ENCODE measurements around the gene RECQL5.

RECQL5 gene

GRCh38 chr17:75624714-75625345 lies 42.1 kb downstream of the RECQL5 start:
- Mint-ChIP-seq H3K9me3 (no peaks in the 10 kb centered on the region), H3K36me3 (peaks cover 9% of the 10 kb centered on the region), H3K4me3 (no peak overlapping the region), H3K27ac (no peak overlapping the region), H3K4me1 (no peaks in the 10 kb centered on the region)
- DNase-seq (ENCODE audit: low spot score in 2 of 2) (no peak), ATAC-seq (no peak)

DNA sequence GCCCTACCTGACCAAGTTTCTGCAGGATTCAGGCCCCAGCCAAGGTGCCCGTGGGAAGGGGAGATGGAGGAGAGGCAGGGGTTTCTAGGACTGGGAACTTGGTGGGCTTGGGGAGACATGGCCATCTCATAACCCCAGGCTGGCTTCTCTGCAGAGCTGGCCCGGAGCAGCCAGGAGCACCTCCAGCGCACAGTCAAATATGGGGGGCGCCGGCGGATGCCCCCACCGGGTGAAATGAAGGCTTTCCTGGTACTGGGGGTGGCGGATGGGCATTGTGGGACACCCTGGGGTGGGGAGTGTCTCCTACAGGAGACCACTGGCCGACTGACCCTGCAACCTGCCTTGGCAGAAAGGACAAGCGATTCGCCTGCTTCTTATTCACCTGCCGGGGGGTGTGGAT lies 42.9 kb downstream of the RECQL5 start:
- no peak overlapping the region for H3K27ac Mint-ChIP-seq
- peaks cover 9% of the 10 kb centered on the region for H3K36me3 Mint-ChIP-seq
- ATAC-seq (no peak), DNase-seq (ENCODE audit: low spot score in 2 of 2) (no peak)
- no peaks in the 10 kb centered on the region for H3K9me3 Mint-ChIP-seq
- H3K4me1 Mint-ChIP-seq = no peaks in the 10 kb centered on the region
- H3K4me3 Mint-ChIP-seq = no peak overlapping the region

GRCh38 chr17:75623386-75623785 lies 43.6 kb downstream of the RECQL5 start:
- no peak for ATAC-seq
- DNase-seq (ENCODE audit: low spot score in 2 of 2) = no peak
- no peak overlapping the region for H3K27ac Mint-ChIP-seq

DNA sequence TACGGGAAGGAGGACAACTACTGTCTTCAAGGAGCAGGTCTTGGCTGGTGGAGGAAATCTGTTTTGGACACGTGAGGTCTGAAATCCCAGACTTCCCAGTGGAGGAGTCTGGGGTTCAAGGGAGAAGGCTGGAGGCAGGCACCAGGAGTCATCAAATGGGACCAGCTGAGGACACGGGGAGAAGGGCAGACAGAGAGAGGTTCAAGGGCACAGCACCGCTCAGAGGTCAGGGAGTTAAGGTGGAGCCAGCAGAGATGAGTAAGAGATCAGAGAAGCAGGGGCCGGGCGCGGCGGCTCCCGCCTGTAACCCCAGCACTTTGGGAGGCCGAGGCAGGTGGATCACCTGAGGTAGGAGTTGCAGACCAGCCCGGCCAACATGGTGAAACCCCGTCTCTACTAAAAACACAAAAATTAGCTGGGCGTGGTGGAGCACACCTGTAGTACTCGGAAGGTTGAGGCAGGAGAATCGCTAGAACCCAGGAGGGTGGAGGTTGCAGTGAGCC lies 44.1 kb downstream of the RECQL5 start:
- Mint-ChIP-seq H3K4me3 (no peak overlapping the region), H3K9me3 (no peaks in the 10 kb centered on the region), H3K27ac (peak overlapping the region; percentile 11), H3K36me3 (peaks cover 8% of the 10 kb centered on the region), H3K4me1 (no peaks in the 10 kb centered on the region)
- no peak for ATAC-seq
- no peak for DNase-seq (ENCODE audit: low spot score in 2 of 2)

More at GRCh38 chr17:75623386-75623785, 43.6 kb downstream of the RECQL5 start:
- Mint-ChIP-seq H3K4me1 (no peaks in the 10 kb centered on the region), H3K36me3 (peaks cover 9% of the 10 kb centered on the region), H3K4me3 (no peak overlapping the region), H3K9me3 (no peaks in the 10 kb centered on the region)

DNA sequence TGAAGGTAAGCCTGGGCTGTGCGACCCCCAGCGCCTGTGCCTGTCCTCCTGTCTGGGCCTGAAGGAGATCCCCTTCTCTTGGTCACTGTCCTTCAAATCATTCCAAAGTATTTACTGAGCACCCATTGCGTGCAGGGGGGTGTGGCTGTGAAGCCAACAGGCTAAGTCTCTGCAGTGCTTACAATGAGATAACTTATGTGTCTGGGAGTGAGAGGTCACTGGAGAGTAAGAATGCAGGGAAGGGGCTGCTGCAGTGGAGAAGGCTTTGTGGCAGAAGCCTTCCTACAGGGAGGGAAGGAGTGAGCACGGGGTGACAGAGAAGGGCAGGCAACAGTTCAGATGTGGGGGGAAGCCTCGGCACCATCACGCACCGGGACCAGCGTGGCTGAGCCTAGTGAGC lies 44.9 kb downstream of the RECQL5 start:
- peak overlapping the region; percentile 1 for H3K27ac Mint-ChIP-seq
- DNase-seq (ENCODE audit: low spot score in 2 of 2) = no peak
- peaks cover under 1% of the 10 kb centered on the region for H3K36me3 Mint-ChIP-seq
- ATAC-seq = no peak
- H3K4me1 Mint-ChIP-seq = no peaks in the 10 kb centered on the region
- H3K9me3 Mint-ChIP-seq = no peaks in the 10 kb centered on the region
- no peak overlapping the region for H3K4me3 Mint-ChIP-seq

- no peak overlapping the region for H3K27ac Mint-ChIP-seq
- no peak for DNase-seq (ENCODE audit: low spot score in 2 of 2)
- no peaks in the 10 kb centered on the region for H3K4me1 Mint-ChIP-seq
- no peaks in the 10 kb centered on the region for H3K36me3 Mint-ChIP-seq
- H3K9me3 Mint-ChIP-seq = no peaks in the 10 kb centered on the region
- ATAC-seq = no peak
- no peak overlapping the region for H3K4me3 Mint-ChIP-seq
Measured at GRCh38 chr17:75621489-75621888, 45.5 kb downstream of the RECQL5 start.

GRCh38 chr17:75619506-75620431 lies 47.2 kb downstream of the RECQL5 start:
- Mint-ChIP-seq H3K4me3 (no peak overlapping the region), H3K9me3 (no peaks in the 10 kb centered on the region), H3K27ac (no peak overlapping the region), H3K4me1 (no peaks in the 10 kb centered on the region), H3K36me3 (no peaks in the 10 kb centered on the region)
- DNase-seq (ENCODE audit: low spot score in 2 of 2) = no peak
- ATAC-seq = no peak

- Mint-ChIP-seq H3K9me3 (no peaks in the 10 kb centered on the region), H3K4me3 (no peak overlapping the region), H3K27ac (no peak overlapping the region), H3K36me3 (no peaks in the 10 kb centered on the region), H3K4me1 (no peaks in the 10 kb centered on the region)
- ATAC-seq (no peak), DNase-seq (ENCODE audit: low spot score in 2 of 2) (no peak)
Measured at GRCh38 chr17:75617675-75618074, 49.3 kb downstream of the RECQL5 start.

- no peak for DNase-seq (ENCODE audit: low spot score in 2 of 2)
- H3K4me3 Mint-ChIP-seq = no peak overlapping the region
- ATAC-seq = no peak
- H3K27ac Mint-ChIP-seq = no peak overlapping the region
- H3K36me3 Mint-ChIP-seq = no peaks in the 10 kb centered on the region
- no peaks in the 10 kb centered on the region for H3K4me1 Mint-ChIP-seq
- H3K9me3 Mint-ChIP-seq = no peaks in the 10 kb centered on the region
Measured at GRCh38 chr17:75617218-75617617, 49.7 kb downstream of the RECQL5 start.

DNA sequence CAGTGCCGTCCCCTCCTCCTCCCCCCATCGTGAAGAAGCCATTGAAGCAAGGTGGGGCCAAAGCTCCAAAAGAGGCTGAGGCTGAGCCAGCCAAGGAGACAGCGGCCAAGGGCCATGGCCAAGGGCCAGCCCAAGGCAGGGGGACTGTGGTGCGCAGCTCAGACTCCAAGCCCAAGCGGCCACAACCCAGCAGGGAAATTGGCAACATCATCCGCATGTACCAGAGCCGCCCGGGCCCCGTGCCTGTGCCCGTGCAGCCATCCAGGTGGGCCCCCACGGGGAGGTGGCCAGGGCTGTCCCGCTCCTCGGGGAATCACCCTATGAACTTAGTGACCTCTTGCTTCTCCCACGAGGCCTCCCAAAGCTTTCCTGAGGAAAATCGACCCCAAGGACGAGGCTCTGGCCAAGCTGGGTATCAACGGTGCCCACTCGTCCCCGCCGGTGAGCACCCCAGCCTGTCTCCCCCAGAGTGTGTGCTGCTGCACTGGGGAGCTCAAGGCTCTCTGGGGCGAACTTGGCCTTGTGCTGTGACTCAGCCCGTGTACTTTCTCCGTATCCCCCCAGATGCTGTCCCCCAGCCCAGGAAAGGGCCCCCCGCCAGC lies 50.3 kb downstream of the RECQL5 start:
- Mint-ChIP-seq H3K4me1 (no peaks in the 10 kb centered on the region), H3K4me3 (no peak overlapping the region), H3K36me3 (no peaks in the 10 kb centered on the region), H3K9me3 (no peaks in the 10 kb centered on the region), H3K27ac (no peak overlapping the region)
- no peak for DNase-seq (ENCODE audit: low spot score in 2 of 2)
- no peak for ATAC-seq

GRCh38 chr17:75615301-75615700 lies 51.7 kb downstream of the RECQL5 start:
- Mint-ChIP-seq H3K4me1 (no peaks in the 10 kb centered on the region), H3K4me3 (no peak overlapping the region)
- ATAC-seq = no peak

GRCh38 chr17:75614556-75615270 lies 52.2 kb downstream of the RECQL5 start:
- ATAC-seq = no peak
- Mint-ChIP-seq H3K9me3 (no peaks in the 10 kb centered on the region), H3K4me3 (no peak overlapping the region), H3K27ac (no peak overlapping the region), H3K4me1 (no peaks in the 10 kb centered on the region), H3K36me3 (no peaks in the 10 kb centered on the region)
- DNase-seq (ENCODE audit: low spot score in 2 of 2) = no peak

More at GRCh38 chr17:75615301-75615700, 51.7 kb downstream of the RECQL5 start:
- no peak for DNase-seq (ENCODE audit: low spot score in 2 of 2)
- Mint-ChIP-seq H3K27ac (no peak overlapping the region), H3K9me3 (no peaks in the 10 kb centered on the region), H3K36me3 (no peaks in the 10 kb centered on the region)

- H3K4me3 Mint-ChIP-seq = no peak overlapping the region
- H3K27ac Mint-ChIP-seq = no peak overlapping the region
- H3K9me3 Mint-ChIP-seq = no peaks in the 10 kb centered on the region
- no peaks in the 10 kb centered on the region for H3K4me1 Mint-ChIP-seq
- no peak for DNase-seq (ENCODE audit: low spot score in 2 of 2)
- H3K36me3 Mint-ChIP-seq = no peaks in the 10 kb centered on the region
- ATAC-seq = no peak
Measured at GRCh38 chr17:75614006-75614405, 52.9 kb downstream of the RECQL5 start.

DNA sequence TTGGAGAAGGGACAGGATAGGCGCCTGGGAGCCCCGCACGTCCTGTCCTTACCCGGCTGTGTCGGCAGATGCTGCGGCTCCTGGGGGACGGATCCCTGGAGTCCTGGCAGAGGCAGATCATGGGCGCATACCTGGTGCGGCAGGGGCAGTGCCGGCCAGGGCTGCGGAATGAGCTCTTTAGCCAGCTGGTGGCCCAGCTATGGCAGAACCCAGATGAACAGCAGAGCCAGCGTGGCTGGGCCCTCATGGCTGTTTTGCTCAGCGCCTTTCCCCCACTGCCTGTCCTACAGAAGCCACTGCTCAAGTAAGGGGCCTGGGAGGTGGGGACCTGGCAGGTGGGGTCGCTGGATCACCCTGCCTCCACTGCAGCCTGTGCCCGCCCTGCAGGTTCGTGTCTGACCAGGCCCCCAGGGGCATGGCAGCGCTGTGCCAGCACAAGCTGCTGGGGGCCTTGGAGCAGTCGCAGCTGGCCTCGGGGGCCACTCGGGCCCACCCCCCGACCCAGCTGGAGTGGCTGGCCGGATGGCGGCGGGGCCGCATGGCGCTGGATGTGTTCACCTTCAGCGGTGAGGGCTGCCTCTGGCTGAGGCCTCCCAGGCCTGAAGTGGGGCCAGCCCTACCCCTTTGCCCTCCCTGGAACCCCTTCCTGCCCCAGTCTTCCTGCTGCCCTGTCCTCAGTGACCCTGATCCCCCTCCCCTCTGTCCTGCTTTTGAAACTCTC lies 53.9 kb downstream of the RECQL5 start:
- ATAC-seq (no peak), DNase-seq (ENCODE audit: low spot score in 2 of 2) (no peak)
- H3K4me1 Mint-ChIP-seq = no peaks in the 10 kb centered on the region
- no peak overlapping the region for H3K27ac Mint-ChIP-seq
- no peaks in the 10 kb centered on the region for H3K36me3 Mint-ChIP-seq
- no peak overlapping the region for H3K4me3 Mint-ChIP-seq
- no peaks in the 10 kb centered on the region for H3K9me3 Mint-ChIP-seq
